ENCODE measurements around the gene MAN2A2.

The MAN2A2 gene

DNA sequence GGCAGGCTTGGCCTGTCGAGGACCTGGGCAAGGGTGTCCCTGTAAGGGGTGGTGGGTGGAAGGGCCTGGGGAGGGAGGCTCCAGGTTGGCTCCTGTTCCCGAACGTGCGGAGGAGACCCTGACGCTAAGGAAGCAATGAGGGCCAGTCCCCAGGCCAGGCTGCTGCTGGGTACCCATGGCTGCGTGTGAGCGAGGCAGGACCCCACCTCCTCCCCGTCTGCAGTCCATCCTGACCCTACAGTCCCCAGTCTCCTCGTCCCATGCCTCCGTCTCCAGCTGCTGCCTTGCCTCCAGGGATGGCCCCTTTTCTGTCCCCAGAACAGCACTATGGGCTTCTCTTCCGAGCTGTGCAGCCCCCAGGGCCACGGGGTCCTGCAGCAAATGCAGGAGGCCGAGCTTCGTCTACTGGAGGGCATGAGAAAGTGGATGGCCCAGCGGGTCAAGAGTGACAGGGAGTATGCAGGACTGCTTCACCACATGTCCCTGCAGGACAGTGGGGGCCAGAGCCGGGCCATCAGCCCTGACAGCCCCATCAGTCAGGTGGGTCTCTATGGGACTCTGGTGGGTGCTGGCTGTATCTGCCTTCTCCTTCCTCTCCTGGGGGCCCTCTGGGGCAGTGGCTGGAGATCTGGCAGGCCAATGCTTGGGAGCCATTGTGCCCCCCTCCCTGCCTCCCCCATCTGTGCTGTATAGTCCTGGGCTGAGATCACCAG, 18.2 kb upstream of the MAN2A2 start:
- no peaks in the 10 kb centered on the region for H3K36me3 ChIP-seq (ENCODE audit: control insufficient read depth, insufficient read depth, low read length)
- no peak overlapping the region for H3K27ac ChIP-seq (ENCODE audit: insufficient read depth, low read depth, low read length, poor library complexity, severe bottlenecking)
- no peaks in the 10 kb centered on the region for H3K9me3 ChIP-seq (ENCODE audit: control insufficient read depth, low read length)
- H3K27me3 ChIP-seq (ENCODE audit: control insufficient read depth, insufficient read depth, low read length, poor library complexity, severe bottlenecking), result no peaks in the 10 kb centered on the region
- WGBS, 2 experiments, result 76 to 77% methylated on average over 16 of the region's 16 CpGs
- peaks cover 18% of the 10 kb centered on the region for H3K4me1 ChIP-seq (ENCODE audit: control insufficient read depth, insufficient read depth, low read length)
- H3K4me3 ChIP-seq (ENCODE audit: insufficient read depth, low read depth, low read length), result peak overlapping the region; percentile 14

DNA sequence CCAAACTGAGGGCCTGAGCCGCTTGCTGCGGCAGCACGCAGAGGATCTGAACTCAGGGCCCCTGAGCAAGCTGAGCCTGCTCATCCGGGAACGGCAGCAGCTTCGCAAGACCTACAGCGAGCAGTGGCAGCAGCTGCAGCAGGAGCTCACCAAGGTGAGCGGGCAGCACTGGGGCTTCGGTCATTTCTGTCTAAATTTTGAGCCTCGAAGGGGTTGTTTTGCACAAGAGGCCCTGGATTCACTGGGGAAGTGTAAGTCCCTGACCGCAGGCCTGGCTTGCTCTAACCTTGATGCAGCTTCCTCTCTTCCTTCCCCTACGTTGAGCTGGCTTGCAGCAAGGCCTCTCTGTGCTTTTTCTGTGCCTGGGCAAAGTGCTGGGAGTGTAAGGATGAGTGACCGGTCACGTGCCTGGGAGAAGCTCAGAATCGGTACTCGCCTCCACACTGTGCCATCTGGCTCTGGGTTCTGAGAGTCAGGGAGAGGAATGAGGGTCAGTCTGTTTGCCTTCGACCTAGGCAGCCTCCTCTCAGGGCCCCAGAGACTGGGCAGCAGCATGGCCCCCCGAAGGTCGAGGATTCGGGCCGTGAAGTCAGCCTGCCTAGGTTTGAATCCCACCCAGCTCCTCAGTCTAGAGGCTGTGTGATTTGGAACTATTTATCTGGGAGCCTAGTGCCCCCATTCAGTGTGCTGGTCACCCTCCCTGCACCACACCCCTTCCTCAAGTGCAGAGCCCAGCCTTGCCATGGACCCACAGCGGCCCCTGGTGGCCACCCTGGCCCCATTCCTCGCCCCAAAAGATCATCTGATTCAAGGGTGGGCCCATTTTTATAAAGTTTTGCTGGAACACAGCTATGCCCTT, 17.4 kb upstream of the MAN2A2 start:
- Histone ChIP-seq H3K4me3 (ENCODE audit: insufficient read depth, low read depth, low read length) (no peak overlapping the region), H3K27ac (ENCODE audit: insufficient read depth, low read depth, low read length, poor library complexity, severe bottlenecking) (no peak overlapping the region), H3K4me1 (ENCODE audit: control insufficient read depth, insufficient read depth, low read length) (peaks cover 23% of the 10 kb centered on the region), H3K36me3 (ENCODE audit: control insufficient read depth, insufficient read depth, low read length) (no peaks in the 10 kb centered on the region), H3K27me3 (ENCODE audit: control insufficient read depth, insufficient read depth, low read length, poor library complexity, severe bottlenecking) (no peaks in the 10 kb centered on the region), H3K9me3 (ENCODE audit: control insufficient read depth, low read length) (no peaks in the 10 kb centered on the region)
- WGBS, 2 experiments, result 79 to 80% methylated on average over 22 to 23 of the region's 23 CpGs

DNA sequence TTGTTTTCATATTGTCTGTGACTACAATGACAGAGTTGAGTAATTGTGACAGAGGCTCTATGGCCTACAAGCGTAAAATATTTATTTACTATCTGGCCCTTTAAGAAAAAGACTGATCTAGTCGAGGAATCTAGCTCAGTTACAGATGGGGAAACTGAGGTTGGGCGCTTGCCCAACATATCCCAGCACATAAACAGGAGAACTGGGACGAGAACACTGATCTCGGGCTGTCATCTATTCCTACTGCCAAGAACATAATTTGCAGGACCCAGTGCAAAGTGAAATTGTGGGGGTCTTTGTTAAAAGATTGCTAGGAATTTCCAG, 16.8 kb upstream of the MAN2A2 start:
- no peaks in the 10 kb centered on the region for H3K27me3 ChIP-seq (ENCODE audit: control insufficient read depth, insufficient read depth, low read length, poor library complexity, severe bottlenecking)
- whole genome bisulfite sequencing, 2 experiments, result 64 to 70% methylated on average over 4 of the region's 5 CpGs

DNA sequence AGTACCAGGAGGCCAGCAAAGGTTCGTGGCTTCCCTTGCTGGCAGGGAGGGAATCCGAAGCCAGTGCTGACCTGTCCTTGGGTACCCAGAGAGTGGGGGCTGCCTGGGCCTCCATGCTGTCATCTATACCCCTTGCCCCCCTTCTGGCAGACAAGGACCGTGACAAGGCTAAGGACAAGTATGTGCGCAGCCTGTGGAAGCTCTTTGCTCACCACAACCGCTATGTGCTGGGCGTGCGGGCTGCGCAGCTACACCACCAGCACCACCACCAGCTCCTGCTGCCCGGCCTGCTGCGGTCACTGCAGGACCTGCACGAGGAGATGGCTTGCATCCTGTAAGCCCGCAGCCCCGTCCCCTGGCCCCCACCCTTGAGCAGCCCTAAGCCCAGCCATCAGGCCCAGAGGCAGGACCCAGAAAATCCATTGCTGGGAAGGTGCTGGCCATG, 16.0 kb upstream of the MAN2A2 start:
- Histone ChIP-seq H3K4me3 (ENCODE audit: insufficient read depth, low read depth, low read length) (no peak overlapping the region), H3K27ac (ENCODE audit: insufficient read depth, low read depth, low read length, poor library complexity, severe bottlenecking) (no peak overlapping the region), H3K4me1 (ENCODE audit: control insufficient read depth, insufficient read depth, low read length) (peaks cover 23% of the 10 kb centered on the region), H3K27me3 (ENCODE audit: control insufficient read depth, insufficient read depth, low read length, poor library complexity, severe bottlenecking) (no peaks in the 10 kb centered on the region), H3K9me3 (ENCODE audit: control insufficient read depth, low read length) (no peaks in the 10 kb centered on the region), H3K36me3 (ENCODE audit: control insufficient read depth, insufficient read depth, low read length) (no peaks in the 10 kb centered on the region)
- 94 to 97% methylated on average over 13 of the region's 13 CpGs for WGBS, 2 experiments

More for the DNA sequence above, 16.8 kb upstream of the MAN2A2 start:
- Histone ChIP-seq H3K36me3 (ENCODE audit: control insufficient read depth, insufficient read depth, low read length) (no peaks in the 10 kb centered on the region), H3K4me3 (ENCODE audit: insufficient read depth, low read depth, low read length) (no peak overlapping the region), H3K9me3 (ENCODE audit: control insufficient read depth, low read length) (no peaks in the 10 kb centered on the region), H3K4me1 (ENCODE audit: control insufficient read depth, insufficient read depth, low read length) (peaks cover 23% of the 10 kb centered on the region), H3K27ac (ENCODE audit: insufficient read depth, low read depth, low read length, poor library complexity, severe bottlenecking) (no peak overlapping the region)

DNA sequence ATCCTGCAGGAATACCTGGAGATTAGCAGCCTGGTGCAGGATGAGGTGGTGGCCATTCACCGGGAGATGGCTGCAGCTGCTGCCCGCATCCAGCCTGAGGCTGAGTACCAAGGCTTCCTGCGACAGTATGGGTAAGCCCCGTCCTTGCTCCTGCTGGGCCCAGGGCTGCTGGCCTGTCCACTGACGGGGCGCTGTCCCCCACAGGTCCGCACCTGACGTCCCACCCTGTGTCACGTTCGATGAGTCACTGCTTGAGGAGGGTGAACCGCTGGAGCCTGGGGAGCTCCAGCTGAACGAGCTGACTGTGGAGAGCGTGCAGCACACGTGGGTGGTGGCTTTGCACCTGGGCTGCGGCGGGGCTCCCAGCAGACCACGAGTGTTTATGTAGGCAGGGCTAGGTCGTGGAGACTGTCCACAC, 13.8 kb upstream of the MAN2A2 start:
- 90 to 91% methylated on average over 18 of the region's 18 CpGs for WGBS, 2 experiments
- no peaks in the 10 kb centered on the region for H3K9me3 ChIP-seq (ENCODE audit: control insufficient read depth, low read length)

DNA sequence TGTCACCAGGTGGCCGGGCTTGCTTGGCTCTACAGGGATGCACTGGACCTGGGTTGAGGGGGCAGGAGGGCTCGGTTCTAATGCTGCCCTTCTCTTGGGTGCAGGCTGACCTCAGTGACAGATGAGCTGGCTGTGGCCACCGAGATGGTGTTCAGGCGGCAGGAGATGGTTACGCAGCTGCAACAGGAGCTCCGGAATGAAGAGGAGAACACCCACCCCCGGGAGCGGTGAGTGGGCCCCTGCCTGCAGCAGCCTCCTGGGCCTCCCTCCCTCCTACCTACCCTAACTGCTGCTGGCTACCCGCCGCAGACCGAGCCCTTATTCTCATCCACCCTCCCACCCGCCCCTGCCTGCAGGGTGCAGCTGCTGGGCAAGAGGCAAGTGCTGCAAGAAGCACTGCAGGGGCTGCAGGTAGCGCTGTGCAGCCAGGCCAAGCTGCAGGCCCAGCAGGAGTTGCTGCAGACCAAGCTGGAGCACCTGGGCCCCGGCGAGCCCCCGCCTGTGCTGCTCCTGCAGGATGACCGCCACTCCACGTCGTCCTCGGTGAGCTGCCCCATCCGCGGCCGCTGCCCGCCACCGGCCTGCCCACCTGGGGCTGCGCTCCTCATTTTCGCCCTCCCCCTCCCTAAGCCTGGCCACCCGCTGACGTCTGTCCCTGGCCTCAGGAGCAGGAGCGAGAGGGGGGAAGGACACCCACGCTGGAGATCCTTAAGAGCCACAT, 13.2 kb upstream of the MAN2A2 start:
- no peaks in the 10 kb centered on the region for H3K36me3 ChIP-seq (ENCODE audit: control insufficient read depth, insufficient read depth, low read length)
- H3K27me3 ChIP-seq (ENCODE audit: control insufficient read depth, insufficient read depth, low read length, poor library complexity, severe bottlenecking), result no peaks in the 10 kb centered on the region
- H3K4me1 ChIP-seq (ENCODE audit: control insufficient read depth, insufficient read depth, low read length), result peaks cover 6% of the 10 kb centered on the region
- no peak overlapping the region for H3K4me3 ChIP-seq (ENCODE audit: insufficient read depth, low read depth, low read length)
- no peaks in the 10 kb centered on the region for H3K9me3 ChIP-seq (ENCODE audit: control insufficient read depth, low read length)
- H3K27ac ChIP-seq (ENCODE audit: insufficient read depth, low read depth, low read length, poor library complexity, severe bottlenecking), result no peak overlapping the region
- WGBS, 2 experiments, result 71 to 77% methylated on average over 30 to 31 of the region's 31 CpGs

More for the DNA sequence above, 13.8 kb upstream of the MAN2A2 start:
- peaks cover 12% of the 10 kb centered on the region for H3K4me1 ChIP-seq (ENCODE audit: control insufficient read depth, insufficient read depth, low read length)
- no peak overlapping the region for H3K4me3 ChIP-seq (ENCODE audit: insufficient read depth, low read depth, low read length)
- H3K27me3 ChIP-seq (ENCODE audit: control insufficient read depth, insufficient read depth, low read length, poor library complexity, severe bottlenecking), result no peaks in the 10 kb centered on the region
- no peak overlapping the region for H3K27ac ChIP-seq (ENCODE audit: insufficient read depth, low read depth, low read length, poor library complexity, severe bottlenecking)
- no peaks in the 10 kb centered on the region for H3K36me3 ChIP-seq (ENCODE audit: control insufficient read depth, insufficient read depth, low read length)

DNA sequence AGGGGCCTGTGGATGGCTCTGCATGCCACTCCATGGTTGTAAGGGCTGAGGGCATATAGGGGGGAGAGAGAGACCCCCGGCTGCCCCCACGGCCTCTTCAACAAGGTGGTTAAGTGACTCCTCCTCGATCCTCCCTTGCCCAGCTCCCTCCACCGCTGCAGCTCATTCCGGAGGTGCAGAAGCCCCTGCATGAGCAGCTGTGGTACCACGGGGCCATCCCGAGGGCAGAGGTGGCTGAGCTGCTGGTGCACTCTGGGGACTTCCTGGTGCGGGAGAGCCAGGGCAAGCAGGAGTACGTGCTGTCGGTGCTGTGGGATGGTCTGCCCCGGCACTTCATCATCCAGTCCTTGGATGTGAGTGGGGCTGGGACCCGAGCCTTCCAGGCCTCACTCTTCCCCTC, 12.3 kb upstream of the MAN2A2 start:
- WGBS, 2 experiments, result 85 to 86% methylated on average over 12 of the region's 12 CpGs
- no peak overlapping the region for H3K27ac ChIP-seq (ENCODE audit: insufficient read depth, low read depth, low read length, poor library complexity, severe bottlenecking)
- H3K4me1 ChIP-seq (ENCODE audit: control insufficient read depth, insufficient read depth, low read length), result peaks cover 4% of the 10 kb centered on the region
- H3K4me3 ChIP-seq (ENCODE audit: insufficient read depth, low read depth, low read length), result no peak overlapping the region
- no peaks in the 10 kb centered on the region for H3K36me3 ChIP-seq (ENCODE audit: control insufficient read depth, insufficient read depth, low read length)
- no peaks in the 10 kb centered on the region for H3K9me3 ChIP-seq (ENCODE audit: control insufficient read depth, low read length)
- no peaks in the 10 kb centered on the region for H3K27me3 ChIP-seq (ENCODE audit: control insufficient read depth, insufficient read depth, low read length, poor library complexity, severe bottlenecking)

DNA sequence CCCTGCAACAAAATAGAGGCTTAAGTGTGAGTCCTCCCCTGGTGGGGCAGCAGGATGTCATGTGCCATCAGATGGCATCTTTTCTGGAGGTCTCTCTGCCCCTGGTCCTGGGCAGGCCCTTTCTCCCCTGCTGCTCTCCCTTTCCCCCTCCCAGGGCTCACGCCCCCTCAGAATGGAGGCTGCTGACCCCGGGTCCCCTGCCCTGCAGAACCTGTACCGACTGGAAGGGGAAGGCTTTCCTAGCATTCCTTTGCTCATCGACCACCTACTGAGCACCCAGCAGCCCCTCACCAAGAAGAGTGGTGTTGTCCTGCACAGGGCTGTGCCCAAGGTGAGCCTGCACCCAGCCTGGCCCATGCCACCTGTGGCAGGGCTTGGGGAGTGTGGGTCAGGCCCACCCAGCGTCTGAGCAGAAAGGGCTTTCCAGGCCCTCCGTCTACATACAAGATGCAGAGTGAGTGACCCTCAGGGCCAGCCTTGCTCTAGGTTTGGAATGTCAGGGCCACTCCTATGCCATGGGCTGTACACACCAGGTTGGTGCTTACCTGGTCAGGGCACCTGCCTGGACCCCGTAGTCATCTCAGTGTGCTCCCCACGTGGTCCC, 11.7 kb upstream of the MAN2A2 start:
- 88 to 94% methylated on average over 8 of the region's 8 CpGs for WGBS, 2 experiments
- H3K27ac ChIP-seq (ENCODE audit: insufficient read depth, low read depth, low read length, poor library complexity, severe bottlenecking), result no peak overlapping the region
- no peaks in the 10 kb centered on the region for H3K9me3 ChIP-seq (ENCODE audit: control insufficient read depth, low read length)
- no peak overlapping the region for H3K4me3 ChIP-seq (ENCODE audit: insufficient read depth, low read depth, low read length)
- H3K27me3 ChIP-seq (ENCODE audit: control insufficient read depth, insufficient read depth, low read length, poor library complexity, severe bottlenecking), result no peaks in the 10 kb centered on the region
- H3K36me3 ChIP-seq (ENCODE audit: control insufficient read depth, insufficient read depth, low read length), result no peaks in the 10 kb centered on the region
- H3K4me1 ChIP-seq (ENCODE audit: control insufficient read depth, insufficient read depth, low read length), result peaks cover 4% of the 10 kb centered on the region

DNA sequence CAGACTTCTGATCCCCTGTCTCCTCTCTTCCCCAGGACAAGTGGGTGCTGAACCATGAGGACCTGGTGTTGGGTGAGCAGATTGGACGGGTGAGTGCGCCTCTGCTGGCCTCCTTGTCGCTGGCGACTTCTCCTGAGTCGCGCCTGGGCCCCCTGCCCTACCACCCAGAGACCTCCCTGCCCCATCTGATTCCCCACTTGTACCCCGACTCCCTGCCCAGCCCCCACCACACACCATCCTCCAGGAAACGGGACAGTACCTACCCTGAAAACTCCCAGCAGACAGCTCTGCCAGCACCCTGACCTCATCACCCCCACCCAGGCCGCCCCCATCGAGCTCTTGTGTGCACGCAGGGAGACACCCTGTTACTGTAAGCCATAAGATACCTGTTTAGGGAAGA, 11.1 kb upstream of the MAN2A2 start:
- 91 to 93% methylated on average over 11 of the region's 11 CpGs for whole genome bisulfite sequencing, 2 experiments
- H3K9me3 ChIP-seq (ENCODE audit: control insufficient read depth, low read length), result no peaks in the 10 kb centered on the region
- no peak overlapping the region for H3K27ac ChIP-seq (ENCODE audit: insufficient read depth, low read depth, low read length, poor library complexity, severe bottlenecking)
- no peaks in the 10 kb centered on the region for H3K36me3 ChIP-seq (ENCODE audit: control insufficient read depth, insufficient read depth, low read length)
- no peak overlapping the region for H3K4me3 ChIP-seq (ENCODE audit: insufficient read depth, low read depth, low read length)
- no peaks in the 10 kb centered on the region for H3K27me3 ChIP-seq (ENCODE audit: control insufficient read depth, insufficient read depth, low read length, poor library complexity, severe bottlenecking)
- H3K4me1 ChIP-seq (ENCODE audit: control insufficient read depth, insufficient read depth, low read length), result peaks cover 4% of the 10 kb centered on the region
